BLaER1 (cell line): ENCODE measurements around the gene COL9A3.
A peak's percentile ranks its signal among the peaks of the same experiment; 100 is the strongest.

Source experiments
- H3K27ac ChIP-seq: shearing (Covaris generic); formaldehyde crosslinking; 2 replicates; pipeline ENCODE4 v1.8.1; 2022
- H3K27me3 ChIP-seq: shearing (Covaris generic); formaldehyde crosslinking; 2 replicates; pipeline ENCODE4 v1.8.1; 2022
- H3K36me3 ChIP-seq: shearing (Covaris generic); formaldehyde crosslinking; 2 replicates; pipeline ENCODE4 v1.8.1; 2022
- H3K4me1 ChIP-seq: shearing (Covaris generic); formaldehyde crosslinking; 2 replicates; pipeline ENCODE4 v1.8.1; 2022
- H3K4me2 ChIP-seq: shearing (Covaris generic); formaldehyde crosslinking; 2 replicates; pipeline ENCODE4 v1.8.1; 2022
- H3K4me3 ChIP-seq: shearing (Covaris generic); formaldehyde crosslinking; 2 replicates; pipeline ENCODE4 v1.8.1; 2022
- H3K9ac ChIP-seq: shearing (Covaris generic); formaldehyde crosslinking; 2 replicates; pipeline ENCODE4 v1.8.1; 2022
- H3K9me3 ChIP-seq: shearing (Covaris generic); formaldehyde crosslinking; 2 replicates; pipeline ENCODE4 v1.8.1; 2022
- H4K20me1 ChIP-seq: shearing (Covaris generic); formaldehyde crosslinking; 2 replicates; pipeline ENCODE4 v1.8.1; 2022
- Cebpa-rat ChIP-seq: shearing (Covaris generic); IDR thresholded peaks from 2 replicates; pipeline ENCODE4 v1.8.1; 2022

COL9A3 gene

DNA sequence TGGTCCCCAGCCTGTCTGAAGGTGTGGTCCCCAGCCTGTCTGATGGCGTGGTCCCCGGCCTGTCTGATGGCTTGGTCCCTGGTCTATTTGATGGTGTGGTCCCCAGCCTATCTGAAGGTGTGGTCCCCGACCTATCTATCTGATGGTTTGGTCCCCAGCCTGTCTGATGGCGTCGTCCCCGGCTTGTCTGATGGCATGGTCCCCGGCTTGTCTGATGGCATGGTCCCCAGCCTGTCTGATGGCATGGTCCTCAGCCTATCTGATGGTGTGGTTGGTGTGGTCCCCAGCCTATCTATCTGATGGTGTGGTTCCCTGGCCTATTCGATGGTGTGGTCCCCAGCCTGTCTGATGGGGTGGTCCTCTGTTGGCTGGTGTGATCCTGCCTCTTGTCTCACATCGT, 38.8 kb upstream of the COL9A3 start:
- TF ChIP-seq Cebpa-rat: no peak
- peak overlapping the region; percentile 49; the same call in 1 of the 2 replicates for H3K27ac ChIP-seq
- no peaks in the 10 kb centered on the region for H3K27me3 ChIP-seq
- H3K36me3 ChIP-seq: no peaks in the 10 kb centered on the region
- peak overlapping the region; percentile 69; the same call in 1 of the 2 replicates for H3K4me2 ChIP-seq
- H3K4me3 ChIP-seq: no peak overlapping the region
- no peak overlapping the region for H3K9ac ChIP-seq
- no peaks in the 10 kb centered on the region for H3K9me3 ChIP-seq
- H4K20me1 ChIP-seq: no peaks in the 10 kb centered on the region
- H3K4me1 ChIP-seq: peaks cover 98% of the 10 kb centered on the region

DNA sequence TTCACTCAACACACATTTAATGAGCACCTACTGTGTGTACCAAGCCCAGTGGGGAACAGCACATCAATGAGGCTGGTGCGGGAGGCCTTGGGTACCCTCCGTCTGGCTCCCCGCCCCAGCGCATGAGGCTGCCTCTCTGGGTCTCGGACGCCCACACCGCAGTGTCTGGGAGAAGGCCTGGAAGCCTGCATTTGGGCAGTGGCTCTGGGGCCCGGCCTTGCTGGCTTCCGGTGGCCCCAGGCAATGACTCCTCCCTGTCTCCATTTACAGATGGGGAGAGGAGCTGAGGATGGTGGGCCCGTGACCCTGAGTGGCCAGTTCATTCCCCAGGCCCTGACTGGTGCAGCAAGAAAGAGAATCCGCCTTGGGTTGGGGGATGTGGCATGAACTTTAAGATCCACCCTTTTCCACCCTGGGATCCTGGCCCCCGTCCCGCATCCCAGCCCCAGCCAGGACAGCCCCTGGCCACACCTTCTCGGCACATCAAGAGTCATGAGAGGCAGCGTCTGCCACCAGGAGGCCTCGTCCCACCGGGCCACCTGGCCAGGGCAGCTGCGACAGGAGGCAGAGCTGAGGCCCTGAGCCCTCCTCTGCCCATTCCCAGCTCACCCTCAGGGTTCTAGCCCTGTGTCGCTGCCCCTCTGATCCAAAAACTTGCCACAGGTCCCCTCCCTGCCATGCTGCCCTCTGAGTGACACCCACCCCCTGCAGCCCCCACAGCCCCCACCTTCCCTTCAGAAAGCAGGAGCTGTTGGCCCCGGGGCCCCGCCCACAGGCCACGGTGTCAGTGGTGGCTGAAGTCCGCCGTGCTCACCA, 38.0 kb upstream of the COL9A3 start:
- H3K27ac ChIP-seq: peak overlapping the region; percentile 49; the same call in 1 of the 2 replicates
- no peaks in the 10 kb centered on the region for H3K9me3 ChIP-seq
- no peak overlapping the region for H3K4me3 ChIP-seq
- H3K4me2 ChIP-seq: peak overlapping the region; percentile 69
- H3K9ac ChIP-seq: no peak overlapping the region
- TF ChIP-seq Cebpa-rat: no peak
- peaks cover 98% of the 10 kb centered on the region for H3K4me1 ChIP-seq
- H4K20me1 ChIP-seq: no peaks in the 10 kb centered on the region
- no peaks in the 10 kb centered on the region for H3K27me3 ChIP-seq
- H3K36me3 ChIP-seq: no peaks in the 10 kb centered on the region

GRCh38 chr20:62779417-62779685, 37.5 kb upstream of the COL9A3 start:
- no peak overlapping the region for H3K9ac ChIP-seq
- H4K20me1 ChIP-seq: no peaks in the 10 kb centered on the region
- no peaks in the 10 kb centered on the region for H3K36me3 ChIP-seq
- peaks cover 98% of the 10 kb centered on the region for H3K4me1 ChIP-seq
- no peak for TF ChIP-seq Cebpa-rat
- no peak overlapping the region for H3K27ac ChIP-seq
- peak overlapping the region; percentile 69 for H3K4me2 ChIP-seq
- H3K9me3 ChIP-seq: no peaks in the 10 kb centered on the region
- H3K4me3 ChIP-seq: no peak overlapping the region
- H3K27me3 ChIP-seq: no peaks in the 10 kb centered on the region

- Histone ChIP-seq H3K4me2 (peak overlapping the region; percentile 69), H3K9me3 (no peaks in the 10 kb centered on the region), H3K27me3 (no peaks in the 10 kb centered on the region), H3K4me1 (peaks cover 96% of the 10 kb centered on the region), H3K27ac (no peak overlapping the region), H4K20me1 (no peaks in the 10 kb centered on the region), H3K4me3 (no peak overlapping the region), H3K9ac (no peak overlapping the region), H3K36me3 (no peaks in the 10 kb centered on the region)
- no peak for TF ChIP-seq Cebpa-rat
These were observed 36.6 kb upstream of the COL9A3 start for GRCh38 chr20:62780204-62780603.

GRCh38 chr20:62780696-62781095, 36.2 kb upstream of the COL9A3 start:
- Histone ChIP-seq H3K27me3 (no peaks in the 10 kb centered on the region), H4K20me1 (no peaks in the 10 kb centered on the region), H3K4me1 (peaks cover 96% of the 10 kb centered on the region), H3K9ac (no peak overlapping the region), H3K4me3 (no peak overlapping the region), H3K27ac (no peak overlapping the region), H3K9me3 (no peaks in the 10 kb centered on the region), H3K4me2 (peak overlapping the region; percentile 69), H3K36me3 (no peaks in the 10 kb centered on the region)
- no peak for TF ChIP-seq Cebpa-rat

DNA sequence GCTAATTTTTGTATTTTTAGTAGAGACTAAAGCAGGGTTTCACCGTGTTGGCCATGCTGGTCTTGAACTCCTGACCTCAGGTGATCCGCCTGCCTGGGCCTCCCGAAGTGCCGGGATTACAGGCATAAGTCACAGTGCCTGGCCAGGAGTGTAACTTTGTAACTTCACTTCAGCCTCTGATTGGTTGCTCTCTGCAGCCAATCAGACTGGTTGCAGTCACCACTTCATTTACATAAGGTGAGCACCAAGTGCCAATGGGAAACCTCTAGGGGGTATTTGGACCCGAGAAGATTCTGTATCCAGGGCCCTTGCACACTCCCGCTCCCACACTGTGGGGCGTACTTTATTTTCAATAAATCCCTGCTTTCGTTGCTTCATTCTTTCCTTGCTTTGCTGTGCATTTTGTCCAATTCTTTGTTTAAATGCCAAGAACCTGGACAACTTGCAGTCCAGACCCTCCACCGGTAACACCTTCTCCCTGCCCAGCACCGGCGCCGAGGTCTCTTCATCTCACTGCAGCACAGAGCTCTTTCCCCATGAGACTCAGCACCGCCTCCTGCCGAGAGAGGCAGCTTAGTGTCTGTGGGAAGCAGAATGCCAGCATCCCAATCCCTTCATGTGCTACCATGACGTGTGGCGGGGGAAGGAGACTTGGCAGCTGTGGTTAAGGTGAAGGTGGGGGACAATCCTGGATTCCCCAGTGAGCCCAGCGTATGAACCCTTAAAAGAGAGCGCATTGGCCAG, 34.5 kb upstream of the COL9A3 start:
- Histone ChIP-seq H3K9me3 (no peaks in the 10 kb centered on the region), H3K9ac (no peak overlapping the region; the same call in 1 of the 2 replicates), H3K36me3 (no peaks in the 10 kb centered on the region), H4K20me1 (no peaks in the 10 kb centered on the region), H3K4me3 (no peak overlapping the region), H3K27ac (peak overlapping the region; percentile 62), H3K4me1 (peaks cover 98% of the 10 kb centered on the region), H3K4me2 (peak overlapping the region; percentile 69), H3K27me3 (no peaks in the 10 kb centered on the region)
- no peak for TF ChIP-seq Cebpa-rat

GRCh38 chr20:62782893-62783278, 34.0 kb upstream of the COL9A3 start:
- no peaks in the 10 kb centered on the region for H3K36me3 ChIP-seq
- no peaks in the 10 kb centered on the region for H4K20me1 ChIP-seq
- peaks cover 98% of the 10 kb centered on the region for H3K4me1 ChIP-seq
- H3K9me3 ChIP-seq: no peaks in the 10 kb centered on the region
- no peak for TF ChIP-seq Cebpa-rat
- no peak overlapping the region for H3K4me3 ChIP-seq
- no peak overlapping the region; the same call in 1 of the 2 replicates for H3K9ac ChIP-seq
- peak overlapping the region; percentile 69 for H3K4me2 ChIP-seq
- no peaks in the 10 kb centered on the region for H3K27me3 ChIP-seq
- peak overlapping the region; percentile 62 for H3K27ac ChIP-seq

DNA sequence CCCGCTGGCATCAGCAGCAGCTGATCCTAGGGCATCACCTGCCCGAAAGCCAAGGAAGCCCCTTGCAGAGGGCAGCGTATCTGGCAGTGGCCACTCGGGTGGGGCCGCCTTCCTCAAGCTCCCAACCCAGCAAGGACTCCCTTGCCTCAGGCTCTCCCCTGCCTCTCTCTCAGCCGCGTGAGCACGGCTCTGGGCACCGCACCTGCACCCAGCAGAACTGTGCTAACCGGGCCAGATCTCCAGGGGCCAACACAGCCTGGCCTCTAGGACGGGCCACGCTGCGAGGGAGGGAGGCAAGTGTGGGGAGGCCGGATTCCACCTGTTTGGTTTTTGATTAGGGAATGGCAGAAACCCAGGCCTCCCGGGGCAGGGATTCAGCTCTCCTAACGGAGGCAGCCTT, 32.4 kb upstream of the COL9A3 start:
- Histone ChIP-seq H3K9me3 (no peaks in the 10 kb centered on the region), H3K36me3 (no peaks in the 10 kb centered on the region), H3K4me1 (peaks cover 98% of the 10 kb centered on the region), H4K20me1 (no peaks in the 10 kb centered on the region), H3K9ac (no peak overlapping the region), H3K4me3 (no peak overlapping the region), H3K27ac (peak overlapping the region; percentile 62), H3K27me3 (no peaks in the 10 kb centered on the region), H3K4me2 (peak overlapping the region; percentile 69)
- no peak for TF ChIP-seq Cebpa-rat

- Histone ChIP-seq H3K27ac (peak overlapping the region; percentile 83), H4K20me1 (no peaks in the 10 kb centered on the region), H3K9me3 (no peaks in the 10 kb centered on the region)
These were observed 31.5 kb upstream of the COL9A3 start for GRCh38 chr20:62785393-62785792.

GRCh38 chr20:62786157-62786556, 30.7 kb upstream of the COL9A3 start:
- Histone ChIP-seq H3K36me3 (no peaks in the 10 kb centered on the region), H3K27me3 (no peaks in the 10 kb centered on the region), H3K27ac (peak overlapping the region; percentile 83), H3K4me1 (peaks cover 96% of the 10 kb centered on the region), H3K4me2 (peak overlapping the region; percentile 90), H4K20me1 (no peaks in the 10 kb centered on the region), H3K4me3 (0 out of 2 replicates have a peak overlapping the region, but pooled peaks have one; percentile 32), H3K9me3 (no peaks in the 10 kb centered on the region), H3K9ac (peak overlapping the region; percentile 72)
- TF ChIP-seq Cebpa-rat: no peak

More at GRCh38 chr20:62785393-62785792, 31.5 kb upstream of the COL9A3 start:
- no peak for TF ChIP-seq Cebpa-rat
- Histone ChIP-seq H3K36me3 (no peaks in the 10 kb centered on the region), H3K4me2 (peak overlapping the region; percentile 90), H3K9ac (peak overlapping the region; percentile 72), H3K4me1 (peaks cover 98% of the 10 kb centered on the region), H3K27me3 (no peaks in the 10 kb centered on the region), H3K4me3 (0 out of 2 replicates have a peak overlapping the region, but pooled peaks have one; percentile 32)
